Karpas-422 (cell line): ENCODE data around the gene MSX1. TPM values are rescaled to one million over a fixed set of nuclear protein-coding genes. Genes with fewer than 3 reads are reported as not detected.

ENCODE experiments used
- DNase-seq: peaks from one replicate; pipeline ENCODE4 v3.0.0-alpha.2; 2015
- H2AFZ ChIP-seq: fragments of 200-600 bp; sonication (generic); 2 replicates; pipeline ENCODE4 v1.6.1; 2014; ENCODE audit warnings: antibody characterized with exemption, low read length, mixed read lengths
- H3K27ac ChIP-seq: fragments of 200-600 bp; sonication (generic); 2 replicates; pipeline ENCODE4 v1.5.1; 2014; ENCODE audit warnings: mild to moderate bottlenecking, low read length, moderate library complexity
- H3K27me3 ChIP-seq: fragments of 200-600 bp; sonication (generic); 2 replicates; pipeline ENCODE4 v1.6.1; 2014; ENCODE audit warnings: low read length, mixed read lengths
- H3K36me3 ChIP-seq: fragments of 200-600 bp; sonication (generic); 2 replicates; pipeline ENCODE4 v1.6.1; 2014; ENCODE audit warnings: low read length, mixed read lengths; ENCODE audit not compliant: insufficient read depth
- H3K4me1 ChIP-seq: fragments of 200-600 bp; sonication (generic); 2 replicates; pipeline ENCODE4 v1.6.1; 2014; ENCODE audit warnings: mild to moderate bottlenecking, low read length, mixed read lengths
- H3K4me2 ChIP-seq: fragments of 200-600 bp; sonication (generic); 2 replicates; pipeline ENCODE4 v1.6.1; 2014; ENCODE audit warnings: low read length, low read depth, mild to moderate bottlenecking; ENCODE audit not compliant: poor library complexity, severe bottlenecking
- H3K4me3 ChIP-seq: fragments of 200-600 bp; sonication (generic); 2 replicates; pipeline ENCODE4 v1.5.1; 2014; ENCODE audit warnings: mild to moderate bottlenecking, antibody characterized with exemption, low read length, mixed read lengths
- H3K79me2 ChIP-seq: fragments of 200-600 bp; sonication (generic); 2 replicates; pipeline ENCODE4 v1.6.1; 2014; ENCODE audit warnings: mild to moderate bottlenecking, low read length, mixed read lengths
- H3K9ac ChIP-seq: fragments of 200-600 bp; sonication (generic); 2 replicates; pipeline ENCODE4 v1.6.0; 2014; ENCODE audit warnings: low read length
- H3K9me2 ChIP-seq: fragments of 200-600 bp; sonication (generic), shearing (Covaris generic); replicated peaks from 2 replicates; pipeline ENCODE4 v1.6.0; 2014; ENCODE audit warnings: mild to moderate bottlenecking, low read length, moderate library complexity; ENCODE audit not compliant: insufficient read depth
- H3K9me3 ChIP-seq: fragments of 300-700, 200-600 bp; sonication (generic); 2 replicates; pipeline ENCODE4 v1.6.1; 2014; ENCODE audit warnings: low read length, mixed read lengths
- H4K20me1 ChIP-seq: fragments of 200-600 bp; sonication (generic); 2 replicates; pipeline ENCODE4 v1.6.1; 2014; ENCODE audit warnings: mild to moderate bottlenecking, antibody characterized with exemption, low read length, low read depth; ENCODE audit not compliant: insufficient read depth
- total RNA-seq: library from RNA; depleted of rRNA; stranded (reverse); fragments of >200 nt; shearing (Covaris generic); gene quantifications from 2 replicates; pipeline ENCODE4 v1.2.3, GENCODE V29; 2014; ENCODE audit warnings: low replicate concordance

Gene MSX1
- total RNA-seq, 1 experiment from 2014 or later = 4.5 TPM

- Histone ChIP-seq H3K27ac (no peak overlapping the region), H3K36me3 (no peaks in the 10 kb centered on the region), H3K27me3 (no peaks in the 10 kb centered on the region), H3K9ac (no peak overlapping the region), H3K4me2 (no peak overlapping the region), H2AFZ (no peak overlapping the region), H3K9me2 (no peaks in the 10 kb centered on the region), H3K79me2 (no peaks in the 10 kb centered on the region), H3K9me3 (no peaks in the 10 kb centered on the region), H3K4me3 (no peak overlapping the region), H4K20me1 (no peaks in the 10 kb centered on the region), H3K4me1 (no peaks in the 10 kb centered on the region)
- DNase-seq = no peak
Measured at GRCh38 chr4:4868758-4869723, 9.6 kb downstream of the MSX1 start.

GRCh38 chr4:4869731-4870571 is 10.5 kb downstream of the MSX1 start:
- Histone ChIP-seq H3K27ac (no peak overlapping the region), H2AFZ (no peak overlapping the region), H3K4me2 (no peak overlapping the region), H3K4me1 (no peaks in the 10 kb centered on the region), H3K36me3 (no peaks in the 10 kb centered on the region), H4K20me1 (peaks cover 3% of the 10 kb centered on the region; the same call in 1 of the 2 replicates), H3K27me3 (no peaks in the 10 kb centered on the region), H3K4me3 (no peak overlapping the region), H3K9ac (no peak overlapping the region), H3K9me3 (no peaks in the 10 kb centered on the region), H3K79me2 (no peaks in the 10 kb centered on the region), H3K9me2 (no peaks in the 10 kb centered on the region)
- DNase-seq = no peak

DNA sequence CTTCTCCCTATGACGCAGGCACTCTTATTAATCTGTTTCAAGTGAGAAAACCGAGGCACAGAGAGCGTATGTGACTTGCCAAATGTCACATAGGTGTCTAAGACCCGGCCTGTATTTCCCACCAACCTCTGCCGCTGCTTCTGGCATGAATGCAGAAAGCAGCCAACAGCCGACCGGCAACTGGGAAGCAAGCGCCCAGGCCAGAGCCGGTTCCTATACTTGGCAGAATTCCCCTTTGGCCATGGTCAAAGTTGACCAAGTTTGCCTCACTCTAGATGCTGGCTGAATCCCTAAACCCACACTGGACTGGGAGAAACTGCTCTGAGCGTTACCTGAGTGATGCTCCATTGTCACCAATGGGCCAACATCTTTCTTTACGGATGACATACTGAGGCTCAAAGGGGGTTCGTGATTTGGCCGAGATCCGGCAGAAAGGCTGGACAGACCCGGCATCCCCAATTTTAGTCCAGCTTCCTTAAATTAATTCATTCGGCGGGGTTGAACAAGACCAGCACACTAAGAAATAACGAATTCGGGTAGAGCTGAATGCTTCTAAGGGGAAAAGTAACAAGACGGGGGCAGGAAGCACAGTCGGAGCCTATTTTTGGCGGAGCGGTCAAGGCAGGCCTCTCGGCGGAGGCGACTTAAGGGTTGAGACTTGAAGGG is 11.2 kb downstream of the MSX1 start:
- Histone ChIP-seq H2AFZ (no peak overlapping the region), H4K20me1 (peaks cover 3% of the 10 kb centered on the region; the same call in 1 of the 2 replicates), H3K79me2 (no peaks in the 10 kb centered on the region), H3K4me2 (no peak overlapping the region), H3K36me3 (no peaks in the 10 kb centered on the region), H3K4me3 (no peak overlapping the region), H3K27ac (no peak overlapping the region), H3K9me2 (no peaks in the 10 kb centered on the region), H3K9me3 (no peaks in the 10 kb centered on the region), H3K4me1 (no peaks in the 10 kb centered on the region), H3K9ac (no peak overlapping the region), H3K27me3 (no peaks in the 10 kb centered on the region)
- DNase-seq = no peak

GRCh38 chr4:4871242-4871572 is 11.7 kb downstream of the MSX1 start:
- Histone ChIP-seq H3K9ac (no peak overlapping the region), H3K4me2 (no peak overlapping the region), H3K27ac (no peak overlapping the region), H3K79me2 (no peaks in the 10 kb centered on the region), H2AFZ (no peak overlapping the region), H3K9me2 (no peaks in the 10 kb centered on the region), H3K4me1 (no peaks in the 10 kb centered on the region), H3K36me3 (no peaks in the 10 kb centered on the region), H3K27me3 (no peaks in the 10 kb centered on the region), H3K4me3 (no peak overlapping the region), H4K20me1 (peaks cover 3% of the 10 kb centered on the region; the same call in 1 of the 2 replicates), H3K9me3 (no peaks in the 10 kb centered on the region)
- DNase-seq = no peak

DNA sequence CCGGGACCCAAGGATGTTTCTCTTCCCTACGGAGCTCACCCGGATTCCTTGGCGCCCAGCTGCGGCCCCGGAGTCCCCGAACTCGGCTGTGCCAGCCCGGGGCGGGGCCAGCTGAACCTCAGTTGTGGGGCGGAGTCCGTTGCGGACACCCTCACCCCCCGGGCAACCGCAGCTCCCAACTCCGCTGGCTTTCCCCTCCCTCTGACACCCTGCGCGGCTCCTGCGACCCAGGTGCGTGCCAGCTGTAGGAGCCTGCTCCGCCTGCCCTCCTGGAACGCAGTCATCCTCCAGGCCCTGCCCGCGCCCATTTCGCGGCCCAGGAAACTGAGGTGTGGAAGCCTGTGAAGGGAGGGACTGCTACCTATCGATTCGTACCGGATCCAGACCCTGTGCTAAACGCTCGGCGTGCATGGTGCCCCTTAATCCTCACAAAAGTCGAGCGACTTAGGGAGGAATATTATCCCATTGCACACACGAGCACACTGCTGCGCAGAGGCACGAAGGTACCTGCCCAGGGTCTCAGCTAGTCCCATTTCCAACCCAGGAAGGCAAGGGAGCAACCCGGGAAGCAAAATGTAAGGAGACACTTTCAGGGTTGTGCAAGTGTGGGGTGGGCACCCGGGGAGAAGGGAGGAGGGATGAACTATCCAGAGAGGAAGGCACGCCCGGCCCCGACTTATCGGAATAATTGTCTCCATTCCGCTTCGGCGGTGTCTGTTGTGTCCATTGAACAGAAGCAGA is 12.3 kb downstream of the MSX1 start:
- H3K4me2 ChIP-seq = no peak overlapping the region
- no peak overlapping the region for H3K27ac ChIP-seq
- no peak overlapping the region for H3K9ac ChIP-seq
- no peak overlapping the region for H3K4me3 ChIP-seq
- no peaks in the 10 kb centered on the region for H3K9me2 ChIP-seq
- no peaks in the 10 kb centered on the region for H3K9me3 ChIP-seq
- no peaks in the 10 kb centered on the region for H3K79me2 ChIP-seq
- H3K4me1 ChIP-seq = no peaks in the 10 kb centered on the region
- H4K20me1 ChIP-seq = peaks cover 3% of the 10 kb centered on the region; the same call in 1 of the 2 replicates
- H2AFZ ChIP-seq = no peak overlapping the region
- no peaks in the 10 kb centered on the region for H3K27me3 ChIP-seq
- no peaks in the 10 kb centered on the region for H3K36me3 ChIP-seq
- DNase-seq = no peak

DNA sequence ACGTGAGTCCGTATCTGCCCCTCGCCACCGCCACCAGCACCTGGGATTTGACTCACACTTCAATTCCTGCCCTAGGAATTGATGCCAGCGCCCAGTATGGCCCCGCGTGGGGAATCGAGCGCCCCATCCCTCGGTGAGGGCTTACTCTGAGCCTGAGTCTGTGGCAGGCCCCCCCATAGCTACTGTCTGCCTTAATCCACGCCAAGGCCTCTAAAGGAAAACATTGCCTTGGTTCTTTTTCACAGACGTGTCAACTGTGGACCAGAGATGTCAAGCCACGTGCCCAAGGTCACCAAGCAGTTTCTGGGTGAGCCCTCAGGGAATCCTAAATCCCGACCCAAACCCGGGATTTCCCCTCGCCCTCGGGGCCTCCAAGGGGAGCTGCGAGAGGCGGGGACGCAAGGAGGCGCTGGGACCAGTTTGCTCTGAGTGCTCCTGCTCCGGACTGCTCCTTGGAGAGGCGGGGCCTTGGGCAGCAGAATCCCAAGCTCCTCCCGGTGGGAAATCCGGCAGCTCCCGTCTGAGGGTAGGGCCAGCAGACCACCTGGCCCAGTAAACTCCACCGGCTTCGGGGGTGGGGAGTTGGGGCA is 12.9 kb downstream of the MSX1 start:
- H3K27me3 ChIP-seq = no peaks in the 10 kb centered on the region
- no peak overlapping the region for H3K9ac ChIP-seq
- H3K9me3 ChIP-seq = no peaks in the 10 kb centered on the region
- H3K9me2 ChIP-seq = no peaks in the 10 kb centered on the region
- no peaks in the 10 kb centered on the region for H3K36me3 ChIP-seq
- H3K4me3 ChIP-seq = no peak overlapping the region
- H3K4me1 ChIP-seq = no peaks in the 10 kb centered on the region
- H3K79me2 ChIP-seq = no peaks in the 10 kb centered on the region
- no peak for DNase-seq
- peaks cover 3% of the 10 kb centered on the region; the same call in 1 of the 2 replicates for H4K20me1 ChIP-seq
- H3K27ac ChIP-seq = no peak overlapping the region
- H3K4me2 ChIP-seq = no peak overlapping the region
- H2AFZ ChIP-seq = no peak overlapping the region

DNA sequence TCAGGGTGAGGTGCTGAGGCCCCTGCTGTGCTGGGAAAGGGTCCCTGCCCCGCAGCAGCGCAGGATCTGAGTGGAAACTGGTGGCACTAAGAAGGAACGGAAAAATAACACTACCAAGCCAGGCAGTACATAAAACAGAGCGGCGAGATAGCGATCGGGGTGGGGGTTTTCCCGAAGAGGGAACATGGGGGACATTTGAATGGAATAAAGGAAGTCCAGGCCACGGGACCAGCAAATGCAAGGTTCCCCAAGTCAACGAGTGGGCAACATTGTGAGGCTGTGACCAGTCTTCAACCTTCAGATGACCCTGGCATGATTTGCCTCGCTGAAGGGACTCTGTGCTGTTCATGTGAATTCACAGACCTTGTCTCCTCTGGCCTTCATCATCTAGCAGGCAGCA is 13.7 kb downstream of the MSX1 start:
- Histone ChIP-seq H3K27me3 (no peaks in the 10 kb centered on the region), H3K9ac (no peak overlapping the region), H4K20me1 (peaks cover 3% of the 10 kb centered on the region; the same call in 1 of the 2 replicates), H3K4me1 (no peaks in the 10 kb centered on the region), H2AFZ (no peak overlapping the region), H3K9me2 (no peaks in the 10 kb centered on the region), H3K27ac (no peak overlapping the region), H3K79me2 (no peaks in the 10 kb centered on the region), H3K36me3 (no peaks in the 10 kb centered on the region), H3K9me3 (no peaks in the 10 kb centered on the region), H3K4me2 (no peak overlapping the region), H3K4me3 (no peak overlapping the region)
- no peak for DNase-seq
